AG04449 (cell line): ENCODE data around the gene COPS4.
"Not testable (repeated sequence)": the region's sequence is repeated elsewhere in the genome, so short reads cannot be mapped to it uniquely, and the experiment has no call there.

ENCODE experiments used
- CTCF ChIA-PET: fragments of 350-600 bp; formaldehyde crosslinking; extraction: SDS; loops from one replicate; lab custom pipeline; 2021; ENCODE audit warnings: antibody characterized with exemption; lab: Yijun Ruan, JAX
- POLR2A ChIA-PET: fragments of 400-600, 350-600 bp; formaldehyde crosslinking; extraction: SDS; loops from one replicate; lab custom pipeline; 2020; ENCODE audit warnings: antibody characterized with exemption, inconsistent platforms; lab: Yijun Ruan, JAX
- DNase-seq: peaks from one replicate; pipeline ENCODE4 v3.0.0-alpha.2; 2010; ENCODE audit warnings: low read depth, low spot score
- H3K4me3 ChIP-seq: 2 replicates; pipeline ENCODE4 v1.5.1; 2011; ENCODE audit warnings: low read depth, mild to moderate bottlenecking, control low read depth, low read length
- CTCF ChIP-seq: IDR thresholded peaks from one replicate; pipeline ENCODE4 v1.5.1; 2011; ENCODE audit warnings: mild to moderate bottlenecking, moderate library complexity, low read length, control low read depth, inconsistent platforms; ENCODE audit not compliant: insufficient read depth; ENCODE audit errors: missing control alignments

Gene COPS4

GRCh38 chr4:83062739-83063138 is 27.8 kb downstream of the COPS4 start:
- ChIA-PET POLR2A (no interaction called here), CTCF (interaction anchor here (0.8 to 3.5 kb wide), 4 partner anchors 12 to 218 kb away, joined by 3 to 21 read pairs (median 12); no protein-coding TSS in a partner anchor)
- no peak for DNase-seq
- no peak for TF ChIP-seq CTCF
- H3K4me3 ChIP-seq, result no peak overlapping the region

GRCh38 chr4:83065266-83065665 is 30.3 kb downstream of the COPS4 start:
- no peak overlapping the region for H3K4me3 ChIP-seq
- ChIA-PET CTCF (interaction anchor here (1.4 to 3.5 kb wide), 2 partner anchors 9 to 10 kb away, joined by 3 to 21 read pairs; no protein-coding TSS in a partner anchor), POLR2A (no interaction called here)
- DNase-seq, result no peak
- TF ChIP-seq CTCF, result no peak

GRCh38 chr4:83067058-83067639 is 32.2 kb downstream of the COPS4 start:
- no peak for DNase-seq
- POLR2A ChIA-PET, result no interaction called here
- H3K4me3 ChIP-seq, result no peak overlapping the region
- CTCF ChIA-PET, result interaction anchor here (1.3 to 1.6 kb wide), 4 partner anchors 8 to 217 kb away, joined by 4 to 7 read pairs (median 4); partner anchors contain the start of gene COQ2
- no peak for TF ChIP-seq CTCF

- no peak for DNase-seq
- no peak overlapping the region for H3K4me3 ChIP-seq
- ChIA-PET CTCF (interaction anchor here (0.8 to 9.7 kb wide), 10 partner anchors 9 to 211 kb away, joined by 3 to 183 read pairs (median 4); partner anchors contain the start of gene COQ2), POLR2A (no interaction called here)
- no peak for TF ChIP-seq CTCF
These were observed 36.1 kb downstream of the COPS4 start for GRCh38 chr4:83071116-83071515.

GRCh38 chr4:83074086-83074704 is 39.2 kb downstream of the COPS4 start:
- peak; percentile 64 for TF ChIP-seq CTCF

GRCh38 chr4:83074783-83075182 is 39.8 kb downstream of the COPS4 start:
- not testable (repeated sequence) for DNase-seq, H3K4me3 ChIP-seq
- CTCF ChIA-PET, result interaction anchor here (0.6 to 9.7 kb wide), 38 partner anchors 8 to 645 kb away, joined by 3 to 183 read pairs (median 4); partner anchors contain the start of genes COQ2 and PLAC8
- POLR2A ChIA-PET, result interaction anchor here (2.2 kb wide), 1 partner anchor 210 kb away, joined by 8 read pairs; the partner anchor contains the start of gene COQ2

More at GRCh38 chr4:83074086-83074704, 39.2 kb downstream of the COPS4 start:
- no peak overlapping the region for H3K4me3 ChIP-seq
- POLR2A ChIA-PET, result interaction anchor here (2.2 kb wide), 1 partner anchor 210 kb away, joined by 8 read pairs; the partner anchor contains the start of gene COQ2
- CTCF ChIA-PET, result interaction anchor here (0.6 to 9.7 kb wide), 36 partner anchors 9 to 462 kb away, joined by 3 to 183 read pairs (median 5); partner anchors contain the start of genes COQ2 and PLAC8
- peak; percentile 45 for DNase-seq
